ENCODE data around the gene CSMD2.

Gene CSMD2

GRCh38 chr1:33990281-33990680 lies 174.7 kb downstream of the CSMD2 start:
- no peak for DNase-seq

DNA sequence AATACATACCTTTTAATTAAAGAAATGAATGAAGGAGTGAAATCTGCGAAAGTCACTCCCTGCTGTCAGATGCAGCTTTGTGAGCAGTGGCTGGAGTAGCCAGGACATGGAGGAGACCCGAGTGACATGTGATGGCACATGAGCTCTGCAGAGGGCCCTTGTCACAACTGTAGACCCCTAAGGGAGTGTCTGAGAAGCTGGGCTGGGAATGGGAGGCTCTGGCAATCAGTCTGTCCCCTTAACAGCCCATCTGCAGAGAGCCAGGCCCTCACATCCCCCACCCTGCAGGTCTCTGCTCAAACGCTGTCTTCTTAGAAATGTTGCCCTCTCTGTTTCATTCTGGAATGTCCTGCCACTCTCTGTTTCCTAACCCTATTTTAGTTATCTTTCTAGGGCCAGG lies 176.9 kb downstream of the CSMD2 start:
- DNase-seq = no peak

- DNase-seq = no peak
These were observed 178.5 kb downstream of the CSMD2 start for GRCh38 chr1:33986390-33987095.

DNA sequence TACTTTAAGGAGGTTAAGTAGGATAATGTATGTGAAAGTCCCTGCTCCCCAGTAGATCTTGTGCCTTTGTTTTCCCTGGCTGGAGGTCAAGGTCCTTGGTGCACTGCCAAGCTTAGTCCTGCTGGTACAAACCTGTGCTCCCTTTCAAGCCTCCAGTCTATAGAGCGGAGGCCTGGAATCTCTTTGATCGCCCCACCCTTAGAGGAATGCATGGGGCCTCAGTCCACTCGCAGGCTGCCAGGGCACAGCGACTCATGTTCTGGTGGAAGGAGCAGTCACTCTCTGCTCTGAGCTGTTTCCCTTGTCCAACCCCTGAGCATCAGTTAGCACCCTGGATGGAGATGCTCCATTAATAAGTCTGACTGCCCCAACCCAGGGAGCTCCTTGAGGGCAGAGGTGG lies 179.4 kb downstream of the CSMD2 start:
- DNase-seq = no peak

GRCh38 chr1:33984906-33985565 lies 180.0 kb downstream of the CSMD2 start:
- no peak for DNase-seq

- DNase-seq = no peak
These were observed 182.6 kb downstream of the CSMD2 start for GRCh38 chr1:33982419-33982818.

- no peak for DNase-seq
These were observed 185.7 kb downstream of the CSMD2 start for GRCh38 chr1:33979341-33979740.

- no peak for DNase-seq
These were observed 189.1 kb downstream of the CSMD2 start for GRCh38 chr1:33975961-33976360.

DNA sequence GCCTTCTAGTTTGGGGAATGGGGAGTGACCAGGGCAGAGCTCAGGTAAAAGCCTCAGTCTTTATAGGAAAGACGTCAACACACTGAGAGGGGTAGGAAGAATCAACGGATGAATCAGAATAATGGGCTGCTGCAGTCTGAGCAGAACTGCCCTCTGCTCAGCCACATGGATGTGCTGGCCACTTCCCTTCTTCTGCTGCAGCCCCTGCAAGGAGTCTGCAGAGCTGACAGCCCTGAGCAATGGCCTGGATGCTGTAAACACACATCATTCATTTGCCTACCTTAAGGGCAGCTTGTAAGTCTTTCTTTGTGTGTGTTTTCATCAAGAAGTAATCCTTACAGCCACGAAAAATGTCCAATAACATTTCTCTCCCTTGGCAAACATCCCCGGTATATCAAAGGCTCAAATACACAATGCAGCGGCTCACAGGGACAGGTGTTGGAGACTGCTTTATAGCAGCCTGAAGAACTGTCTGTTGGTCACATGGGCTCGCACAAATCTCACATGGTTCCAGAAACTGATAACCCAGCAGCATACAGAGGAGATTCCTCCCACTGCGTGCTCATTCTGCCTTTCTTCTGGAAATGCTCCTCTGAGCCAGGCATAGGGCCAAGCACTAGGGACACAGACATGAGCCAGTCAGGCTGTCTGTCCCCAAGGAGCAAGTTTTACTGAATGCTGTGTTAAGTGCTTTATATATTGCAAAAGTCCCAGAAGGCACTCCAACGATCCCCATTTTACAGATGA lies 191.1 kb downstream of the CSMD2 start:
- DNase-seq = no peak

GRCh38 chr1:33972676-33973395 lies 192.2 kb downstream of the CSMD2 start:
- DNase-seq = no peak

DNA sequence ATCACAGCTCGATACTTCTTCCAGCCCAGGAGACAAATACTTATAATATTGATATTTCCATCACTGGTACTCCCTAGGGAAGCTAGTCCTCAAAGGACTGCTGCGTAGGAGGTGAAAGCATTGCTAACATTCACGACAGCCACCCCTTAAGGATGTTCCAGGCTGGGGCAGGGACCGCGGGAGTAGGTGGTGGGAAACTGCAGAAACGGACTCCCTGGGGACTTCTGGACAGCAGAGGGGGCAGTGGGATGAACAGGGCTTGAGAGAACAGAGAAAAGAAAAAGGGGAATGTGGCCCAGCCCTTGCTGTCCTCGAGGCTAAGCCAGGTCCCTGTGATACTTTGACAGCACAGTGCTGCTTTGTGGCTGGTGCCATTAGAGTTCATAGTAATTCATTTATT lies 193.1 kb downstream of the CSMD2 start:
- no peak for DNase-seq

GRCh38 chr1:33971018-33971710 lies 193.9 kb downstream of the CSMD2 start:
- DNase-seq = no peak

GRCh38 chr1:33970148-33970825 lies 194.7 kb downstream of the CSMD2 start:
- no peak for DNase-seq

DNA sequence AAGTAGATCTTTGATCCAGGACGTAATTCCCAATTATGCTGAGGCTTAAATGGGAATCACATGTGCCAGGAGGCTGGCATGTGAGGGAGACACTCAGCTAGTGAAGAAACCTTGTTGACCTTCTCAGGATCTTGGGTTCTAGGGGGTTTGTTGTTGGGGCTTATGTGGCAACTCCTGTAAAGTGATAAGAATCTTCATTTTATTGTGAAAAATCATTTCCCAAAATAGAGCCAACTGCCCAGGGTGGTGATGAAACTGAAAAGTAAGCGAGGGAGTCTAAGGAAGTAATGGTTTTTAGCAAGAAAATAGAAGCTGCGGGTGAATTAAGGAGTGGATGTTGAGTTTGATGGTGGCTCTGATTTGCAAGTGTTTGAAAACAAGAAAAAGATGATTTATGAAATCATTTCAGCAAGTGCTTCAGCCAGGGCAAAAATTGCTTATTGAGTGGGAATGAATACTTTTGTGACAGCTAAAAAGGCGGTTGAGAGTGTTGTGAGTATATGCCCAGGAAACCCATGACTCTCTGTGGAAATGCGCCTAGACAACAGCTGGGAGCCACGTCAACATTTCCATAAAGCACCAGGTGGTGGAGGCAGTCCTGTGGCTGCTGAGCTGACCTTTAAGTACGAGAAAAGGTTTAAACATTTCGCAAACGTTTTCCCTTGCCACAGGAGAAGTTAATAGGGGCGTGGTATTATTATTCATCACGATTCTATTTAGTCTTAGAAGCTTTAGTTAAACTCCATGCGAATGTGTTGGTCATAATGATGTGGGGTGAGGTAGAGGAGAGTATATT lies 198.5 kb downstream of the CSMD2 start:
- DNase-seq = no peak

DNA sequence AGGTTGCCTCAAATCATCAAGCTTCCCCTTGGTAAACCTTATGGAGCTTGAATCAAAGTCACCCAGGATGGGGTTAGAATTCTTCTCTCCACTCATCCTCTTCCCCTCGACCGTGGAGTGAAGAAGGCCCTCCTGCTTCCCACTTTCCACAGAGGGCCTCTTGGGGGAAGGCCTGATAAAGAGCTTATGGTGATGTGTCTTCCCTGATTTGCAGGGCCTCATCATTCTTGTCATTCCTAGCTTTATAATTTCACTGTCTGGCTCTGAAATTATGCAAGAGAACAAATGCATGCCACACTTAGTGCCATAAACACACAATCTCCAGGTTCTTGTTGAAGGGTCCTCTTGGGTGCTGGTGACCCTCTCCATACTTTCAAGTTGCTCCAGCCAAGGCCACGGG lies 199.9 kb downstream of the CSMD2 start:
- no peak for DNase-seq

DNA sequence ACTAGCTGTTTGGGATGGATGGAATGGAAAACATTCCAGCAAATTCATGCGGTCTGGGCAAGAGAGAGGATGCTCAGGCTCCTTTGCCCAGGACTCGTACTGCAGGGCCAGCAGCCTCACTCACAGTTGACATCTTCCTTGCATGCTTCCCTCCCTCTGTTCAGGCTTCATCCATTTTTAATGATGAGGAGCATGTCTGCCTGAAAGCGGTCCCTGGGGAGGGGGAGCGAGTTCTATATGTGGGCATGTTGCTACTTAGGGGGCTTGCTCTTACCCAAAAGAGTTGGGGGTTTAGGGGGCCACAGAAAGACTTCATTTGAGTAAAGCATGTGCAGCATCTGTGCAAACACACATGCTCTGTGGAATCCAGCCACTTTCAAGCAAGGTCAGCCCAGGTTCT lies 203.0 kb downstream of the CSMD2 start:
- DNase-seq = no peak

GRCh38 chr1:33960188-33960895 lies 204.7 kb downstream of the CSMD2 start:
- DNase-seq = no peak

DNA sequence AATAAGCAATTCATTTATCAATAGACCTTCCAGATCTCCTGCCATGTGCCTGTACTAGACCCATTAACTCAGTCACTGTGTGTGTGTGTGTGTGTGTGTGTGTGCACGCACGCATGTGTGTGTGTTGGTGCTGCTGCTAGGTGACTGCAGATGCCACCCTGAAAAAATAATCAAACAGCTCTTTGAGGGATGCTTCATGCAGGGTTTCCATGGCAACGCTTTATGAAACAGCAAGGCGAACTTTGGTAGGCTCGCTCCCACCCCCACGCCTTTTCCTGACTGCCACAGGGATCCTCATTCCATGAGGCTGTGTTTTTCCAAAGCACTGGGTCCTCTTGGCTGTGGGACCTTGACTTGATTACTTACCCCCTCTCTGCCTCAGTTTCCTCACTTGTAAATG lies 207.2 kb downstream of the CSMD2 start:
- no peak for DNase-seq

GRCh38 chr1:33955096-33955495 lies 209.9 kb downstream of the CSMD2 start:
- DNase-seq = no peak

DNA sequence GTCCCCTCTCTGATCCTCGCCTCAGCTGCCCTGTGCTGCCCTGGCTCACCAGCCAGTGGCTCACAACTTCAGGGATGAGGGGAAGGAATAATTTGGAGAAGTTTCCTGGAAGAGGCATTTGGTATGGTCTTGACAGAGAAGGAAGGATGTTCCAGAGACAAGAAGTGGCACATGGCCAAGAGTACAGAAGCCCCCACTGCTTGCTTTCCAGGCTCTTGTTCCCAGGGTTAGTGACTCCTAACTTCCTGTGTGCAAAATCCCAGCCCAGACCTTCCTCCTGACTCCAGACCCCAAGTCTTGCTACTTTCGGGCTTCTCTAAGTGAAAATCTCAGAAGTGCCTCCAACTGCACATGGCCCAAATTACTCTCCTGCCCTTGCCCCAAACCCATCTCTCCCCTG lies 215.5 kb downstream of the CSMD2 start:
- DNase-seq = no peak

DNA sequence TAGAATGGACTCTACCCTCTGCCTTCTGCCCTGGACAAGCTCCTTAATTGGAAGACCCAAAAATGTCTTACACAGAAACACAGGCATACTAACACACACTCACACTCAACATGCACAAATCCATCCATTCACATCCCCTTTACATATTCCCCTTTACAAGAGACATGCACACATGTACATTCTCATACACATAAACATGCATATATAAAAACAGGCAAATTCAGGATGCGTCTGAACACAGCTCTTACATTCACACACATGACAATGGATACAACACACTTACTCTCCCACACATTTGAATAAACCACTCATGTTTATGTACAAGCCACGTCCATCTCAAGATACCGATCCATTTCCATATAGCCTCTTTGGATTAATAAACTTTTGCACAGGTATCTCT lies 216.7 kb downstream of the CSMD2 start:
- DNase-seq = no peak
